Endothelial cell (in vitro differentiated cells): ENCODE results near the gene HOXB3. TPM values are rescaled to one million over a fixed set of nuclear protein-coding genes. Genes with fewer than 3 reads are reported as not detected.

Experiments used
- DNase-seq: peaks from one replicate; pipeline ENCODE4 v3.0.0; 2021; ENCODE audit warnings: low spot score
- H3K27ac Mint-ChIP-seq: one replicate; pipeline ENCODE4 v1.8.0; 2021; ENCODE audit warnings: mixed read lengths, inconsistent platforms; ENCODE audit not compliant: unreplicated experiment
- H3K27me3 Mint-ChIP-seq: one replicate; pipeline ENCODE4 v1.8.0; 2021; ENCODE audit warnings: mild to moderate bottlenecking, moderate library complexity, mixed read lengths, inconsistent platforms; ENCODE audit not compliant: unreplicated experiment
- H3K36me3 Mint-ChIP-seq: one replicate; pipeline ENCODE4 v1.8.0; 2021; ENCODE audit warnings: mild to moderate bottlenecking, low read depth, mixed read lengths, inconsistent platforms; ENCODE audit not compliant: unreplicated experiment
- H3K4me1 Mint-ChIP-seq: one replicate; pipeline ENCODE4 v1.8.0; 2021; ENCODE audit warnings: mild to moderate bottlenecking, mixed read lengths, inconsistent platforms; ENCODE audit not compliant: unreplicated experiment
- H3K4me3 Mint-ChIP-seq: one replicate; pipeline ENCODE4 v1.8.0; 2021; ENCODE audit warnings: mild to moderate bottlenecking, mixed read lengths, inconsistent platforms; ENCODE audit not compliant: unreplicated experiment
- H3K9me3 Mint-ChIP-seq: one replicate; pipeline ENCODE4 v1.8.0; 2021; ENCODE audit warnings: mixed read lengths, inconsistent platforms; ENCODE audit not compliant: unreplicated experiment
- total RNA-seq: library from RNA; stranded (reverse); fragmentation: NEBNext Ultra II Directional; extraction: Animal tissue kit (Norgen Biotek cat#: 25700); gene quantifications from one replicate; pipeline ENCODE4 v1.2.1, GENCODE V29; 2021; ENCODE audit not compliant: unreplicated experiment
- TF ChIP-seq, protein P1 (sequence below): fragments of 200-600 bp; sonication (generic); IDR thresholded peaks from one replicate; pipeline ENCODE4 v1.5.0; 2021; ENCODE audit warnings: antibody characterized with exemption; ENCODE audit not compliant: unreplicated experiment

Gene HOXB3
- total RNA-seq, 1 donor from 2014 or later, result 17.7 TPM

DNA sequence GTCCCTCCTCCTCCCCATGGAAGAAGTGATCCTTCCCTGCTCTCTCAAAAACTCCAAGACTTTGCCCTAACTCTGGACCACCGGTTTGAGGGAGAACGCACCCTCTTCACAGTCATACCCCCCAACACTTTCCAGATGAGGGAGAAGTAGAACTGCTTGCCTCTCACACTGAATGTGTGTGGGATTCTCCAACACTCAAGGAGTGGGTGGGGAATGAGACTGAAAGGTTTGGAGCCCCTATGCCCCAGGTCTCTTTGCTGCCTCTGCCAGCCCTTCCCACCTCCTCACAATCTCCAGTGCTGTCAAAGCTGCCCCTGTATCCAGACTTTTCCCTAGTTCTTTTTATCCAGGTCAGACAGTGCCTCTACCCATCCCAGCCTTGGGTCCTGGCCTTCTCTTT is 23.3 kb downstream of the HOXB3 start:
- peaks cover 52% of the 10 kb centered on the region for H3K4me1 Mint-ChIP-seq
- TF ChIP-seq, protein P1, sequence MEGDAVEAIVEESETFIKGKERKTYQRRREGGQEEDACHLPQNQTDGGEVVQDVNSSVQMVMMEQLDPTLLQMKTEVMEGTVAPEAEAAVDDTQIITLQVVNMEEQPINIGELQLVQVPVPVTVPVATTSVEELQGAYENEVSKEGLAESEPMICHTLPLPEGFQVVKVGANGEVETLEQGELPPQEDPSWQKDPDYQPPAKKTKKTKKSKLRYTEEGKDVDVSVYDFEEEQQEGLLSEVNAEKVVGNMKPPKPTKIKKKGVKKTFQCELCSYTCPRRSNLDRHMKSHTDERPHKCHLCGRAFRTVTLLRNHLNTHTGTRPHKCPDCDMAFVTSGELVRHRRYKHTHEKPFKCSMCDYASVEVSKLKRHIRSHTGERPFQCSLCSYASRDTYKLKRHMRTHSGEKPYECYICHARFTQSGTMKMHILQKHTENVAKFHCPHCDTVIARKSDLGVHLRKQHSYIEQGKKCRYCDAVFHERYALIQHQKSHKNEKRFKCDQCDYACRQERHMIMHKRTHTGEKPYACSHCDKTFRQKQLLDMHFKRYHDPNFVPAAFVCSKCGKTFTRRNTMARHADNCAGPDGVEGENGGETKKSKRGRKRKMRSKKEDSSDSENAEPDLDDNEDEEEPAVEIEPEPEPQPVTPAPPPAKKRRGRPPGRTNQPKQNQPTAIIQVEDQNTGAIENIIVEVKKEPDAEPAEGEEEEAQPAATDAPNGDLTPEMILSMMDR, result no peak
- peaks cover 19% of the 10 kb centered on the region for H3K27me3 Mint-ChIP-seq
- H3K4me3 Mint-ChIP-seq, result no peak overlapping the region
- no peaks in the 10 kb centered on the region for H3K9me3 Mint-ChIP-seq
- H3K27ac Mint-ChIP-seq, result no peak overlapping the region
- H3K36me3 Mint-ChIP-seq, result peaks cover 5% of the 10 kb centered on the region
- DNase-seq, result no peak

DNA sequence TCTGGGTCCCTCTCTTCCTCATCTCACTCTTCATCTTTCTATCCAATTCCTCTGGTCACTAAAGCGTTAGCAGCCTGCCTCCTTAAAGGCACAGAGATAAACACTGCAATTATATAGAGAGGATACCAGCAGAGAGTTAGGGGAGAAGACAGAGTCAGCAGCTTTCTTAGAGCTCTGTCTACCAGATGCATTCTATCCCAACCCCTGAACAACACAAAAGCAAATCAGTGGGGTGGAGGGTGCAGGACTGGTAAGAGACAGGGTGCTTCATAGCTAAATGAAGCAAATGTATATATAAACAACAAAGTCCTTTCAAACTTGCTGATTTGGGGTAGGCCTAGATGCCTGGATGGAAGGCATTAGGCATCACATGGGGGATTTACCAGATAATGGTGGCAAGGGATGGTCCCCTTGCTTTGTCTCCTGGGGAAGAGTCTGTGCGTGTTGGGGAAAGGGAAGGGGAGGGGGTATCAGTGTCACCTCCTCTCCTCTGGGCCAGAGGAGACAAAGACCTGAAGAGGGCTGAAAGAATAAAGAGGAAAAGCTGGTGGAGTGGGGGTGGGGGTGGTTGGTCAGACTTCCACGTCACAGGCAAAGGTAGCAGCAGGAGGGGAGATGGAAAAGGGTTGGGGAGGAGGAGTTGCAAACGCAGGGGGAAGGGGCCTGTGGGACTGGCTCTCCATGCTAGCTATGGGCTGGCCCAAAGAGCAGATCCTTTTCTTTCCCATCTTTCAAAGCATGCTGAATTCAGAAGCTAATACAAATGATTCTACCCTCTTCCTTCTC is 23.9 kb downstream of the HOXB3 start:
- H3K9me3 Mint-ChIP-seq, result no peaks in the 10 kb centered on the region
- peaks cover 19% of the 10 kb centered on the region for H3K27me3 Mint-ChIP-seq
- TF ChIP-seq, protein P1, result no peak
- peaks cover 52% of the 10 kb centered on the region for H3K4me1 Mint-ChIP-seq
- no peak overlapping the region for H3K27ac Mint-ChIP-seq
- no peak for DNase-seq
- no peak overlapping the region for H3K4me3 Mint-ChIP-seq
- peaks cover 5% of the 10 kb centered on the region for H3K36me3 Mint-ChIP-seq

DNA sequence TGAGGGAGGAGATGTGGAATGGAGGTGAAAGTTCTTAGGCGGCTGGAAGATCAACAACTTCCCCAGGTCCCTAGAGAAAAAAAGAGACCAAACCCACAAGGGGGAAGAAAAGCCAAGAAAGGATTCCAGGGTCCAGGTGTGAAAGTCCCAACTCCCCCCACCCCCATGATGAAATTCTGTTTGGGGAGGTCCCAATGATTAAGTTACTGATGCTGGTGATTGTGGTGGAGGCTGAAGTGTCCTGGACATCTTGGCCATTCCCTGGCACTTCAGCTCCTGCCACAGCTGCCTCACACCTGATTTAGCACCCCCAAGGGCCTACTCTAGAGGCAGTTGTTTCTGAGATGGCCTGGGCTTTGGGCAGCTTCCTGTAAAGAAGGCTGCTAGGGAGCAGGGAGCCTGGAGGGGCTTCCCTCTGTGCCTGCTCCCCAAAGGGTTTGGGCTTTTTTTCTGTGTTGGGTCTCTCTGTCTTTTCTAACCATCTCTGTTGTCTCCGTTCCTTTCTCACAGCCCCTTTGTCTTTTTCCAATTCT is 25.0 kb downstream of the HOXB3 start:
- peaks cover 52% of the 10 kb centered on the region for H3K4me1 Mint-ChIP-seq
- no peak for DNase-seq
- TF ChIP-seq, protein P1, result no peak
- no peak overlapping the region for H3K4me3 Mint-ChIP-seq
- no peaks in the 10 kb centered on the region for H3K9me3 Mint-ChIP-seq
- H3K36me3 Mint-ChIP-seq, result peaks cover 11% of the 10 kb centered on the region
- peak overlapping the region; percentile 88 for H3K27ac Mint-ChIP-seq
- H3K27me3 Mint-ChIP-seq, result peaks cover 27% of the 10 kb centered on the region

DNA sequence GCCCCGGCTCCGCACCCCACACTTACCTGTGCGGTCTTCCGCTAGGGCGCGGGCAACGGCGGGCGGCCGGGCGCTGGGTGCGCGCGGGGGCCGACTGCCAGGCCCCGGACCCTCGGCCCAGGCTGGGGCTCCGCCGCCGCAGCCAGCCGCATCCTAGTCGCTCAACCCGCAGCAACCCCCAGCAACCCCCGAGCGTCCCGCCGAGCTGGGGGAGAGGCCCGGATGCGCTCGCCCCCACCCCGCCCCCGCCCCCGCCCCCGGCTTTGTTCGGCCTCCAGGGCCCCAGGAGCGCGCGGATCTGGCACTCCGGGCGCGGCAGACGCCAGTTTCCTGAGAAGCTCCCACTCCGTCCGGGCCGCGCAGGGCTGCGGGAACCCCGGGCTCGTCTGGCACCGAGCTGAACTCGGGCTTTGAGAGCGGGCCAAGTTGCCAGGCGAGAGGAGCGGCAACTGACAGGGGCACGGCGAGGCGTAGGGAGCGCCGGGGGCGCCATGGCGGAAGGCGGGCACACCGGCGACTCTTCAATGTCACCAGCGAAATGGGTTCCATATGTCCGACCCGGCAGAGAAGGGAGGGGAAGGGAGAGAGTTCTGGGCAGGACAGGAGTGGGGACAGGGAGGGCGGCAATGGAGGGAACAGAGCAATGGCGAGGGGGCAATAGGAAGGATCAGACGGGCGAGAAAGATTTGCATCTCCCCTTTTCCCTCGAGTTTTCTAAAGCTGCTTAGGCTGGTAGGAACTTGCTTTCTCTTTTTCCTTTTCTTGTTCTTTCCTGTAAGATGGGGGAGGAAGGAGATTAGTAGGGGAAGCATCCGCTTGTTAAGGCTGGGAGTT is 25.6 kb downstream of the HOXB3 start:
- Mint-ChIP-seq H3K27ac (peak overlapping the region; percentile 88), H3K4me1 (peaks cover 50% of the 10 kb centered on the region), H3K27me3 (peaks cover 29% of the 10 kb centered on the region), H3K9me3 (no peaks in the 10 kb centered on the region), H3K36me3 (peaks cover 14% of the 10 kb centered on the region), H3K4me3 (no peak overlapping the region)
- peak; percentile 59 for DNase-seq
- TF ChIP-seq, protein P1, result no peak
